WI38 (cell line): Measurements from ENCODE around the gene LRCH1.

Experiments
- H3K4me3 ChIP-seq: 2 replicates; pipeline ENCODE4 v1.5.1; 2011; ENCODE audit warnings: low read depth, mild to moderate bottlenecking, control low read depth, low read length
- TF ChIP-seq, protein P1 (sequence below): IDR thresholded peaks from 2 replicates; pipeline ENCODE4 v1.5.1; 2012; ENCODE audit warnings: low read depth, mild to moderate bottlenecking, control low read depth, low read length

The LRCH1 gene

DNA sequence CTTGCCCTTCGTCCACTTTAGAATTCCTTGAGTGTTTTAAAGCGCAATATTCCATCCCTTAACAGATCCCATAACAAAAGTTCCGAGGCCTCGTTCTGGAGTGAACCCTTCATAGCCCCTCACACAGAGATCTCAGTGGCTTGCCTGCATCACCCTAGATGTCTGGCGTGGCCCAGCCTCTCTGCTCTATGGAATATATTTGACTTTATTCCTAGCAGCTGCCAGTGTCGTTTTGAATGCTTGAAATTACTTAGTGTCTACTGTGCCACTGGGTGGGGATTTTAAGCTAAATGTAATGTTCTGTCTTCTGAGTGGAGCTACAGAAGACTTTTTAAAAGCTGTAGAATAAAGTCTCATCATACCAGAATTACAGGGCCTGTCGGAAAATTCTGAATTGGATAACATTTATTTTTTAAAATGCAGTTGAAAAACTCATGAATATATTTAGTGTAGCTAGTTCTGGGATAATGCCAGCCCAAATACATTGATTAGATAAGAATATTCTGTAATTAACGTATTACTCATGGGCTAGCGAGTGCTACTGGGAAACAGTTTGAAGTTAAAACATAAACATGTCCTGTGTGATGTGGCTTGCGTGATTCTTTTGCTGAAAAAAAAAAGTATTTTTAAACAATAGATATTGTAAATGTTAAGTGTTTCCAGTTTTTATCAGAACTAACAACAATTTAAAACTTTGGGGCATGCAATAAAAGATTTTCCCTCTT lies 132.2 kb downstream of the LRCH1 start:
- TF ChIP-seq, protein P1, sequence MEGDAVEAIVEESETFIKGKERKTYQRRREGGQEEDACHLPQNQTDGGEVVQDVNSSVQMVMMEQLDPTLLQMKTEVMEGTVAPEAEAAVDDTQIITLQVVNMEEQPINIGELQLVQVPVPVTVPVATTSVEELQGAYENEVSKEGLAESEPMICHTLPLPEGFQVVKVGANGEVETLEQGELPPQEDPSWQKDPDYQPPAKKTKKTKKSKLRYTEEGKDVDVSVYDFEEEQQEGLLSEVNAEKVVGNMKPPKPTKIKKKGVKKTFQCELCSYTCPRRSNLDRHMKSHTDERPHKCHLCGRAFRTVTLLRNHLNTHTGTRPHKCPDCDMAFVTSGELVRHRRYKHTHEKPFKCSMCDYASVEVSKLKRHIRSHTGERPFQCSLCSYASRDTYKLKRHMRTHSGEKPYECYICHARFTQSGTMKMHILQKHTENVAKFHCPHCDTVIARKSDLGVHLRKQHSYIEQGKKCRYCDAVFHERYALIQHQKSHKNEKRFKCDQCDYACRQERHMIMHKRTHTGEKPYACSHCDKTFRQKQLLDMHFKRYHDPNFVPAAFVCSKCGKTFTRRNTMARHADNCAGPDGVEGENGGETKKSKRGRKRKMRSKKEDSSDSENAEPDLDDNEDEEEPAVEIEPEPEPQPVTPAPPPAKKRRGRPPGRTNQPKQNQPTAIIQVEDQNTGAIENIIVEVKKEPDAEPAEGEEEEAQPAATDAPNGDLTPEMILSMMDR = no peak
- H3K4me3 ChIP-seq = no peak overlapping the region

DNA sequence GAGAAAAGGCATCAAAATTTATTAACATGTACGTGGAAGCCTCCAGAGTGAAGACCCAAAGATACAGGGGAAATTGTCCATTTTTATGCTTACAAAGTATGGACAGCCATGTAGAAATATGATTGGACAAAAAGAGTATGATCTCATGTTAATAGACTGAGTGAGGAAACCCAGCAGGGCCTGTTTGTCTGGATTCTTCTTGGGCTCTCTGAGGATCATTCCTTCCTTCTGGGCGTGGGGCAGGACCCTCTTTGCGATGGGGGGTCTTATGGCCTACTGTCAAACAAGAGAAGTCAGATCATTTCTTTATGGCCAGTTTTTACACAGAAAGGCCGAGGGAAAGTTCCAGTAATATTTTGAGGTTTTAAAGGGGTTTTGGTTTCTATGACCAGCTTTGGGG lies 133.2 kb downstream of the LRCH1 start:
- H3K4me3 ChIP-seq = no peak overlapping the region
- TF ChIP-seq, protein P1 = no peak

- H3K4me3 ChIP-seq = no peak overlapping the region
- TF ChIP-seq, protein P1 = no peak
These were observed 134.8 kb downstream of the LRCH1 start for GRCh38 chr13:46687810-46688209.

DNA sequence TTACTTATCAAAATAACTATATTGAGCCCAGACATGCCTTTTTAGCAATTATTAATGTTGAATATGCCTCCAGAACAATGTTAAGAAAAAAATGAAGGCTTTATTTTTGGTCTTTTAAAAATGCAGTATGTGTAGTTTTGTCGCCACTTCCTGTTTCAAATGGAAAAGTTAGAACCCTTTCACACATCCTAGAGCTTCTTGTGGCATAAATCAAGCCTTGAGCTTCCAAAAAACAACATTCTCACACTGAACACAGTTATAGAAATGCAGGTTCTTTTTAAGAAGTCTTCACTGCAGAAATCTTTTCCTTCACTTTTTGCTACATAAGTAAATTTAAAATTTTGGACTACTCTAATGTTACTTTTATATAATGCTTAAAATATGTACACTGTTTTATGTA lies 135.3 kb downstream of the LRCH1 start:
- no peak overlapping the region for H3K4me3 ChIP-seq
- TF ChIP-seq, protein P1 = no peak

DNA sequence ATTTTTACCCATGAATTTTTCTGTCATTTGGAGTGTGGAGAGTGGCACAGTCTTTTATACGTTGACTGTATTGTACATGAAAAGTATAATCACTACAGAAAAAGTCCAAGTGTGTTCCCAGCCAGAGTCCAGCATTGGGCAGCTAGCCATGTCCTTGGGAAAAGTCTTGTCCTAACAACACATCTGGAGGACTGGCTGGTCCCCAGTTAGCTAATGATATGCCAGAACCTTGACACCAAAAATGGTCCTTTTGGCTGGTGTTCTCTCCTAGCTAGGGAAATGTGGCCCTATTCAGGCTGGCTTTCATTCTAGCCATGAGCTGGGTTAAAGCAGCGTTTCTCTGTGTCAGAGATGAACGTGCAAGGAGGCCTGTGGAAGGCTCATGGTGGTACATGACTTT lies 145.0 kb downstream of the LRCH1 start:
- TF ChIP-seq, protein P1 = no peak
- no peak overlapping the region for H3K4me3 ChIP-seq

GRCh38 chr13:46698910-46699460 lies 146.0 kb downstream of the LRCH1 start:
- TF ChIP-seq, protein P1 = no peak
- no peak overlapping the region for H3K4me3 ChIP-seq

DNA sequence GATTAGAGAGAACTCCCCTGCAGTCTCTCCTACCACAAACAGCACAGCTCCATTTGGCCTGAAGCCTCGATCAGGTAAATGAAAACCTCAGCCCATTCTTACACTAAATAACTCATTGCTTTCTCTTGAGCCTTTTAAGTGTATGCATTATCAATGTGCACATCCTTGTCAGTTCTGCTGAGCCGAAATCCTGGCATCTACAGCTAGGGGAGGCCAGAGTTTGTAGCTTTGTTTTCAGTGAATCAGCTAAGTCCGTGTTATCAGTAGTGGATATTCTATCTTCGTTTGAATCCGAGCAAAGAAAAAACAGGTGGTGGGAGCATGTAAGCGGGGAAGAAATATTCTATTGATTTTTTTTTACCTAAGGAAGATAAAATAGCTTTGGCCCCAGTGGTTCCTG lies 159.6 kb downstream of the LRCH1 start:
- no peak overlapping the region for H3K4me3 ChIP-seq

More for the DNA sequence above, 159.6 kb downstream of the LRCH1 start:
- TF ChIP-seq, protein P1 = no peak
